Testis (tissue), 2 donors: ENCODE data around the gene FSTL1.

Experiments used
- POLR2A ChIP-seq: fragments of 450-650 bp; IDR thresholded peaks from one replicate; pipeline ENCODE4 v1.6.1; 2017; ENCODE audit warnings: antibody characterized with exemption, mild to moderate bottlenecking, moderate library complexity
- TF ChIP-seq, protein P1 (sequence below), 3 experiments: fragments of 450-650 bp in 2 of 3; fragments of 200-600 bp in 1 of 3; sonication (generic) in 1 of 3; IDR thresholded peaks; one replicate each; pipeline ENCODE4 v1.5.1; 2016 to 2019; ENCODE audit warnings: antibody characterized with exemption in 3 of 3, mild to moderate bottlenecking in 2 of 3, moderate library complexity in 1 of 3

- TF ChIP-seq POLR2A = no peak
- TF ChIP-seq, protein P1, sequence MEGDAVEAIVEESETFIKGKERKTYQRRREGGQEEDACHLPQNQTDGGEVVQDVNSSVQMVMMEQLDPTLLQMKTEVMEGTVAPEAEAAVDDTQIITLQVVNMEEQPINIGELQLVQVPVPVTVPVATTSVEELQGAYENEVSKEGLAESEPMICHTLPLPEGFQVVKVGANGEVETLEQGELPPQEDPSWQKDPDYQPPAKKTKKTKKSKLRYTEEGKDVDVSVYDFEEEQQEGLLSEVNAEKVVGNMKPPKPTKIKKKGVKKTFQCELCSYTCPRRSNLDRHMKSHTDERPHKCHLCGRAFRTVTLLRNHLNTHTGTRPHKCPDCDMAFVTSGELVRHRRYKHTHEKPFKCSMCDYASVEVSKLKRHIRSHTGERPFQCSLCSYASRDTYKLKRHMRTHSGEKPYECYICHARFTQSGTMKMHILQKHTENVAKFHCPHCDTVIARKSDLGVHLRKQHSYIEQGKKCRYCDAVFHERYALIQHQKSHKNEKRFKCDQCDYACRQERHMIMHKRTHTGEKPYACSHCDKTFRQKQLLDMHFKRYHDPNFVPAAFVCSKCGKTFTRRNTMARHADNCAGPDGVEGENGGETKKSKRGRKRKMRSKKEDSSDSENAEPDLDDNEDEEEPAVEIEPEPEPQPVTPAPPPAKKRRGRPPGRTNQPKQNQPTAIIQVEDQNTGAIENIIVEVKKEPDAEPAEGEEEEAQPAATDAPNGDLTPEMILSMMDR (IDR thresholded peaks at IDR 0.05) = no peak
These were observed 18.0 kb upstream of the FSTL1 start for GRCh38 chr3:120468635-120469295.
